T-helper 1 cell treated with Interleukin-12 subunit alpha and Interleukin-12 subunit beta and Interleukin-4 antibody, amounts not matched to agents 30 ng/mL and 1 ng/mL, for 36 hours (primary cell): ENCODE measurements around the gene DPT. TPM values are rescaled to one million over a fixed set of nuclear protein-coding genes. Genes with fewer than 3 reads are reported as not detected.
"Not testable (repeated sequence)": the region's sequence is repeated elsewhere in the genome, so short reads cannot be mapped to it uniquely, and the experiment has no call there.

Experiments used
- intact Hi-C: fragments of 100-400 bp; cut with micrococcal nuclease; formaldehyde crosslinking; loops from one replicate; pipeline ENCODE4 v1.15.1; 2024
- total RNA-seq: library from RNA; stranded (reverse); gene quantifications from 2 replicates; pipeline ENCODE4 v1.2.3, GENCODE V29; 2022

DPT gene
- not detected in 2 replicates for total RNA-seq

GRCh38 chr1:168728473-168729404 lies at the start of gene DPT:
Gene DPT, minus strand, starts transcription at chr1:168729206. Its CDS starts 32 bp downstream, at chr1:168729174.
- intact Hi-C loops = no loop called here

DNA sequence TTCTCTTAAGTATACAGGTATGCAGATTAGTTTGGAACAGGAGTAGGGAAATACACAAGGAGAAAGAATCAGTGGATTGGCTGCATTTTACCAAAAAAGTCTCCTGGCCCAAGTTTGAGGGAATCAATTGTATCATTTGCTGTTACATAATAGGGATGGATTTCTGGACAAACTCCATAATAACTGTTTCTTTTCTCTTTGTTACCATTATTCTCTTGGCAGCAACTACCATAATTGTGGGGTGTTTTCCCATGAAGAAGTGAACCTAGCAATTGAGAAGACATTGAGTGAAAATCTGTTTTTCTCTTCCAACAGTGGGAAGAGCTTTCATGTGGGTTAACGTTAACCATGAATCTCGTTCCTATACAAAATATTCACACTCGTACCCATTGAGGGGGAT lies 46.4 kb upstream of the DPT start:
- intact Hi-C loops = no loop called here

- intact Hi-C loops = no loop called here
Measured at GRCh38 chr1:168774241-168774640, 45.2 kb upstream of the DPT start.

- intact Hi-C loops = no loop called here
Measured at GRCh38 chr1:168772428-168773060, 43.5 kb upstream of the DPT start.

DNA sequence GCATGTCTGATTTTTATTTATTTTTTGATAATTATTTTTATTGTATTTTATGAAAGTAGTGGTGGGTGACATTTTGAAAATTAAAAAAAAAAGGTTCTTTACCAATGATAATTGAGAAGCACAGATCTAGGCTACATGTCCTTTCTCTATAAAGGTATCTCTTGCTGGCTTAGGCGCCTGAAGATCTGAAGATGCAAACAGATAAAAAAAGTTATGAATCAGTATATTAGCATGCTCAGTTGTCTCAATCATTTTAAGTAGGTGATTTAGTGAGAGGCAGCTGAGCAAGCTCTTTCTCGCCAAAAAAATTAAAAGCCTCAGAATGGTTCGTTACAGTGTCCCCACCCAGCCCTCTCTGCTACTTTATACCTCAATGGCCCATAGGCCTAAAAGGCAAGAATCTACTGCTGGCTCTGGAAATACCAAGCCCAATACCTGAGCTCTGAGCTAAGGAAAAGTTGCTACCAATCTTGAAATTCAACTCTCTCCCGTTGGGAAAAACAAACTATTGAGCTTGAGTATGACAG lies 42.2 kb upstream of the DPT start:
- intact Hi-C loops = no loop called here

DNA sequence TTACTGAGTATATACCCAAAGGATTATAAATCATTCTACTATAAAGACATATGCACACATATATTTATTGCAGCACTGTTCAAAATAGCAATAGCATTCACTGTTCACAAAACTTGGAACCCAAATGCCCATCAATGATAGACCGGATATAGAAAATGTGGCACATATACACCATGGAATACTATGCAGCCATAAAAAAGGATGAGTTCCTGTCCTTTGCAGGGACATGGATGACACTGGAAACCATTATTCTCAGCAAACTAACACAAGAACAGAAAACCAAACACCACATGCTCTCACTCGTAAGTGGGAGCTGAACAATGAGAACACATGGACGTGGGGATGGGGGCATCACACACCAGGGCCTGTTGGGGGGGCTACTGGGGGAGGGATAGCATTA lies 40.9 kb upstream of the DPT start:
- intact Hi-C loops = not testable (repeated sequence)

DNA sequence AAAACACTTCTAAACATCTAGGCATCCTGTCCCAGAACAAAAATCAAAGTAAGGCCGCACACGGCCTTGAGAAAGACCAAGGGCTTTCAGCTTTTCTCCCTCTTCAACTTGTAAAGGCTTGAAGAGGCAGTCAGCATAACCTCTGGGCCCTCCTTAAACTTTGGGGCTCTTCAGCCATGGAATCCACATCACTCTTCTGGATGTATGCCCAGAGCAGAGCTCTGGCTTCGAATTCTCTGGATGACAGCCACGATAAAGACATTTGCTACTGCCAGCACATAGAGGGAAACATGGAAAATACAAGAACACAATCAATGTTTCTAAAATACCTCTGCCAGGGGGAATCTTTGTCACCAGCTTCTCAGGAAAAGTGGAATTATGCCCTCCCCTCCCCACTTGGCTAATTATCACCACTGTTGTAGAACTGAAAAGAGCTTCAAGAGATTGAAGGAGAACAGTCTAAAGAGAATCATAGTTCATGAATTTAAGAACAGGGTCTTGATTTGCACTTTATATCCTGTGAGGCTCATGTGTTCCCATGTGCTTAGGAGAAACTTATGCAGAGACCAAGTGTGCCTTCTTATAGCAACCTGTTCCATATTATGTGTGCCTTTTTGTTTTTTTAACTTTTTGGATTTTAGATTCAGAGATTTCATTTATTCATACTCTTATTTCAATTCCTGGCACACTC lies 39.0 kb upstream of the DPT start:
- intact Hi-C loops = no loop called here

DNA sequence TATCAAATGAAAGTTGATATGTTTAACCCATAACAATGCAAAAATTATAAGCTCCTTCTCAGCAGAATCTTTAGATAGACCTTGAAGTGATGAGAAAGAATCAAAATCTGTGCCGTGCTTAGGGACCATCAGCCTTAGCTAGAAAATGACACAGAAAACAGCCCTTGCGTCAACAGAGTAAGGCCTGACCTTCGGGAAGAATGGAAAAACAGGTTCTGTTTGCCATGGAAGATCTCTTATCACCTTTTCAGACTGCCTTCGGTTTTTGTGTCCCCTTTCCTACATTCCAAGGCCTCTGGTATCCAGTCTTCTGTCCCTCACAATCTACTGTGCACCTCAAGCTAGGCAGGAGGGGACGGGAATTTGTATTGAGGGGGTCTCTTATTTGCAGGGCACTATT lies 37.6 kb upstream of the DPT start:
- intact Hi-C loops = no loop called here

DNA sequence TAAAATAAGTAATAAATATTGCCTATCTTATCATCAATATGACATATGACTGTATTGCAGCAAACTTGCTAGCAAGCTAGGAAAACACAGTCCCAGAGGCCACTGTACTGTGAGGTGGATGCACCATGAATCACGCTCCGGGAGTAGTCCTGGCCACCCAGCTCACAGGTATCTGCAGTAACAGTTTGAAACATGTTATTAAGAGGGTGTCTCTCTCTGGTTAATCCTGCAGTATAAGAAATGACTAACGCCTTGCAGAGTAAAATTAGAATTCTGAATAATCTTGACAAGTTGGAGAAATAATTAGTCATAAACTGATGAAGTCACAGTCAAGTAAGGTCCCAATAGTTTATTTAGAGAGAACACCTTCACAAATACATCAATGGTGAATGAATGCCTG lies 34.0 kb upstream of the DPT start:
- intact Hi-C loops = no loop called here

DNA sequence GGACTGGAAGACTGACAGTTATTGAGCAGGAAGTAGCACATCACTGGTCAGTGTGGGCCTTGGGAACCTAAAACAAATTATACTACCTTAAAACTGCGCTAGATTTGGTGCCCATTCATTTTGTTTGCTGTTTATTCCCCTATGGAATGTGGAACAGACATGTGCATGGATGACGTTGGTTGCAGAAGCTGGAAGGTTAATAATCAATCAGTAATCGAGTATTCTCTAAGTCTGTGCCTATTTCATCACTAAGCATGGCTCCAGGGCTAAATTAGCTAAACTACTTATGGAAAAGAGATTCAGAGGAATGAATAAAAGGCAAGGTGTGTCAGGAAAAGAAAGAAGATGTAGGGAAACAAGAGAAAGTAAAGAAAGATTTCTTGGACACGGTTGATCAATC lies 33.5 kb upstream of the DPT start:
- intact Hi-C loops = no loop called here

GRCh38 chr1:168760781-168761180 lies 31.8 kb upstream of the DPT start:
- intact Hi-C loops = no loop called here

DNA sequence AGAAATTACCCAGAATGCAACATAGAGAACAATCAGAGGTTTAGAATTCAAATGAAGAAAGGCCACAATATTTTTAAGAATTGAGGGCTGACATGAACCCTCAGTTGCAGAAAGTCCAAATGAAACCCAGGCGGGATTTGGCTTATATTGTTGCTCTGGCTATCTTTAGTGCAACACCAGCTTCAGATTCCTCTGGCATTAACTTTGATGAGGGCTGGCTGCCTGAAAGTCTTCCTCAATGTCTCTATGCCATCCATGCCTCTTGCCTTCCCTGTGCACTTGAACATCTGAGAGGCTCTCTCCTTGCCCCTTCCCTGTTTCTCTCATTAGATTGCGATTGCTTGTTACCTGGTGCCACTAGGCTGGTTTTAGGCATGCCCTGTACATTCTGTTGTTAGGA lies 31.2 kb upstream of the DPT start:
- intact Hi-C loops = no loop called here

GRCh38 chr1:168759077-168759476 lies 30.1 kb upstream of the DPT start:
- intact Hi-C loops = no loop called here

GRCh38 chr1:168758503-168758902 lies 29.5 kb upstream of the DPT start:
- intact Hi-C loops = no loop called here

- intact Hi-C loops = no loop called here
Measured at GRCh38 chr1:168755800-168756418, 26.9 kb upstream of the DPT start.

GRCh38 chr1:168752171-168752832 lies 23.3 kb upstream of the DPT start:
- intact Hi-C loops = no loop called here

DNA sequence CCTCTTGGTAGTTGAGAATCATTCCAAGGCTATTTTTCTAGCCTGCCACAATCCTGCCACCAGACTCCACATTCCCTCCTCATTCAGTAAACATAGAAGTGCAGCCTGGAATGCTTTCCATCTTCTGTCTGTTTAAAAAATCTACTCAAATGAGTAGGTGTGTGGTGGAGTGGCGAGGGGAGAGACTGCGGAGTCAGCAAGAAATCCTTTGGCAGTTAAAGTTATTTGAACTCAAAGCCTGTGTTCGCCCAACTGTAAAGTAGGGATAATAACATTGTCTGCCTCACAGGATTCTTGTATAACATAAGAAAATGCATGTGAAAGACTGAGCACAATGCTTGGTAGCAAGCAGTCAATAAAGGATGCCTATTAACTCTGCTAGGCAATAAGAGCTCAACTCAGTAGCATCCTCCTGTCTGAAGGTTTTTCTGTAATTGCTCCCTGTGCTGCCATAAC lies 22.2 kb upstream of the DPT start:
- intact Hi-C loops = no loop called here

GRCh38 chr1:168742994-168743650 lies 14.1 kb upstream of the DPT start:
- intact Hi-C loops = no loop called here

- intact Hi-C loops = no loop called here
Measured at GRCh38 chr1:168742386-168742785, 13.4 kb upstream of the DPT start.

DNA sequence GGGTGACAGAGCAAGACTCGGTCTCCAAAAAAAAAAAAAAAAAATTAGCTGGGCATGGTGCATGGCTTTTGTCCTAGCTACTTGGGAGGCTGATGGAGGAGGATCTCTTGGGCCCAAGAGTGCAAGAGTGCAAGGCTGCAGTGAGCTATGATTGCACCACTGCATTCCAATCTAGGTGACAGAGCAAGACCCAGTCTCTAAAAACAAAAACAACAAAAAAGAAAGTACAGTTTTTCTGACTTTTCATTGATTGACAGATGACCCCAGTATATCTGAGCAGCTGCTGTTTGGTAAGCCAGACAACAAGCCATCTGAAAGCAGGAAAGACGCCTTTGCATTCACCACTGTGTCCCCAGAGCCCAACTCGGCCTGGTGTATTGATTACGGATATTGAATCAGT lies 10.9 kb upstream of the DPT start:
- intact Hi-C loops = loop anchor here (10.0 kb wide), 1 partner anchor 605 kb away; no protein-coding TSS in a partner anchor
